Measurements from ENCODE around the gene SLC24A3. TPM values are rescaled to one million over a fixed set of nuclear protein-coding genes. Genes with fewer than 3 reads are reported as not detected.

The SLC24A3 gene
- total and polyA plus RNA-seq, 2 of the 13 experiments (the other 11 are each of a cell fraction or from before 2014, with no cell fraction given): not detected

GRCh38 chr20:19253316-19253715, 40.9 kb downstream of the SLC24A3 start (continued):
- TF ChIP-seq, protein P1, sequence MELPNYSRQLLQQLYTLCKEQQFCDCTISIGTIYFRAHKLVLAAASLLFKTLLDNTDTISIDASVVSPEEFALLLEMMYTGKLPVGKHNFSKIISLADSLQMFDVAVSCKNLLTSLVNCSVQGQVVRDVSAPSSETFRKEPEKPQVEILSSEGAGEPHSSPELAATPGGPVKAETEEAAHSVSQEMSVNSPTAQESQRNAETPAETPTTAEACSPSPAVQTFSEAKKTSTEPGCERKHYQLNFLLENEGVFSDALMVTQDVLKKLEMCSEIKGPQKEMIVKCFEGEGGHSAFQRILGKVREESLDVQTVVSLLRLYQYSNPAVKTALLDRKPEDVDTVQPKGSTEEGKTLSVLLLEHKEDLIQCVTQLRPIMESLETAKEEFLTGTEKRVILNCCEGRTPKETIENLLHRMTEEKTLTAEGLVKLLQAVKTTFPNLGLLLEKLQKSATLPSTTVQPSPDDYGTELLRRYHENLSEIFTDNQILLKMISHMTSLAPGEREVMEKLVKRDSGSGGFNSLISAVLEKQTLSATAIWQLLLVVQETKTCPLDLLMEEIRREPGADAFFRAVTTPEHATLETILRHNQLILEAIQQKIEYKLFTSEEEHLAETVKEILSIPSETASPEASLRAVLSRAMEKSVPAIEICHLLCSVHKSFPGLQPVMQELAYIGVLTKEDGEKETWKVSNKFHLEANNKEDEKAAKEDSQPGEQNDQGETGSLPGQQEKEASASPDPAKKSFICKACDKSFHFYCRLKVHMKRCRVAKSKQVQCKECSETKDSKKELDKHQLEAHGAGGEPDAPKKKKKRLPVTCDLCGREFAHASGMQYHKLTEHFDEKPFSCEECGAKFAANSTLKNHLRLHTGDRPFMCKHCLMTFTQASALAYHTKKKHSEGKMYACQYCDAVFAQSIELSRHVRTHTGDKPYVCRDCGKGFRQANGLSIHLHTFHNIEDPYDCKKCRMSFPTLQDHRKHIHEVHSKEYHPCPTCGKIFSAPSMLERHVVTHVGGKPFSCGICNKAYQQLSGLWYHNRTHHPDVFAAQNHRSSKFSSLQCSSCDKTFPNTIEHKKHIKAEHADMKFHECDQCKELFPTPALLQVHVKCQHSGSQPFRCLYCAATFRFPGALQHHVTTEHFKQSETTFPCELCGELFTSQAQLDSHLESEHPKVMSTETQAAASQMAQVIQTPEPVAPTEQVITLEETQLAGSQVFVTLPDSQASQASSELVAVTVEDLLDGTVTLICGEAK (IDR thresholded peaks at IDR 0.05): no peak
- TF ChIP-seq, protein P1 (CRISPR knock-in tag; IDR thresholded peaks at IDR 0.05): no peak
- no peak for TF ChIP-seq SP5 (CRISPR knock-in tag; IDR thresholded peaks at IDR 0.05; ENCODE audit: borderline replicate concordance, low read depth)
- no peak for TF ChIP-seq SRY (CRISPR knock-in tag; IDR thresholded peaks at IDR 0.05)
- no peak for TF ChIP-seq SNAPC5 (CRISPR knock-in tag; IDR thresholded peaks at IDR 0.05; ENCODE audit: borderline replicate concordance)
- no peak for TF ChIP-seq NKX3-1 (CRISPR knock-in tag; IDR thresholded peaks at IDR 0.05)
- TF ChIP-seq RELA (CRISPR knock-in tag; IDR thresholded peaks at IDR 0.05): no peak
- no peak for TF ChIP-seq ZNF660 (CRISPR knock-in tag; IDR thresholded peaks at IDR 0.05; ENCODE audit: borderline replicate concordance, low read depth)
- no peak for TF ChIP-seq RBM22 (optimal IDR thresholded peaks at IDR 0.05; ENCODE audit: low read length)
- TF ChIP-seq ZNF816 (CRISPR knock-in tag; IDR thresholded peaks at IDR 0.05; ENCODE audit: borderline replicate concordance): no peak
- TF ChIP-seq ZMYM2 (CRISPR knock-in tag; IDR thresholded peaks at IDR 0.05): no peak
- no peak for TF ChIP-seq NR0B2 (CRISPR knock-in tag; IDR thresholded peaks at IDR 0.05)
- TF ChIP-seq PLRG1 (conservative IDR thresholded peaks at IDR 0.05): no peak
- TF ChIP-seq MAFG (CRISPR knock-in tag; IDR thresholded peaks at IDR 0.05): no peak
- no peak for TF ChIP-seq TEAD3 (CRISPR knock-in tag; optimal IDR thresholded peaks at IDR 0.05; ENCODE audit: borderline replicate concordance)
- no peak for TF ChIP-seq ZC3H13 (CRISPR knock-in tag; IDR thresholded peaks at IDR 0.05)
